GM12878 (cell line): ENCODE data around the gene GRIN2C. TPM values are rescaled to one million over a fixed set of nuclear protein-coding genes. Genes with fewer than 3 reads are reported as not detected.

ENCODE experiments used
- ATAC-seq: fragments of 200-7000 bp; cut with Tn5 transposase; 3 replicates; pipeline ENCODE4 v1.9.1; 2020; ENCODE audit warnings: mild to moderate bottlenecking, moderate library complexity
- BruUV-seq: library from RNA; stranded (reverse); fragments of 400-500 nt; replicated peaks from 2 replicates; lab custom pipeline; 2021; lab: Mats Ljungman, UMichigan
- CTCF ChIA-PET: fragments of 300-600 bp; sonication (Branson Sonifier 250); formaldehyde crosslinking; extraction: SDS; loops from one replicate; lab custom pipeline; 2021; ENCODE audit warnings: inconsistent platforms; lab: Yijun Ruan, JAX
- POLR2A ChIA-PET: fragments of 350-600 bp; formaldehyde crosslinking; extraction: SDS; loops from one replicate; lab custom pipeline; 2021; ENCODE audit warnings: inconsistent platforms; lab: Charles Lee
- RAD21 ChIA-PET: fragments of 300-600 bp; sonication (Branson Sonifier 250); formaldehyde crosslinking; loops from one replicate; lab custom pipeline; 2023; ENCODE audit warnings: antibody characterized with exemption; ENCODE audit not compliant: unreplicated experiment; lab: Charles Lee
- SMC1A ChIA-PET: fragments of 300-600 bp; sonication (Branson Sonifier 250); formaldehyde crosslinking; loops from one replicate; lab custom pipeline; 2023; ENCODE audit not compliant: unreplicated experiment, uncharacterized antibody; lab: Charles Lee
- DNase-seq: peaks from one replicate; pipeline ENCODE4 v3.0.0-alpha.2; 2011; ENCODE audit warnings: low read depth, low spot score
- FAIRE-seq: peaks from 3 replicates; lab custom pipeline; 2011; peaks lifted over from hg19 to GRCh38; lab: Jason Lieb, UNC
- H2AFZ ChIP-seq: 2 replicates; pipeline ENCODE4 v1.6.0; 2011; ENCODE audit warnings: low read depth, low read length, control low read depth; ENCODE audit not compliant: control insufficient read depth
- H3K27ac ChIP-seq: 2 replicates; pipeline ENCODE4 v1.5.1; 2011; ENCODE audit warnings: control low read depth; ENCODE audit not compliant: control insufficient read depth, insufficient read depth
- H3K27me3 ChIP-seq, 2 experiments: replicated peaks in 1 of 2; 2 replicates each; pipeline versions ENCODE4 v1.6.0 to v1.6.1; 2011; ENCODE audit warnings: low read length in 1 of 2; ENCODE audit not compliant: control insufficient read depth in 2 of 2, insufficient read depth in 2 of 2
- H3K36me3 ChIP-seq, 2 experiments: 2 replicates each; pipeline ENCODE4 v1.5.1; 2011; ENCODE audit warnings: low read length in 1 of 2; ENCODE audit not compliant: control insufficient read depth in 2 of 2, insufficient read depth in 2 of 2
- H3K4me1 ChIP-seq: 2 replicates; pipeline ENCODE4 v1.6.1; 2011; ENCODE audit warnings: mild to moderate bottlenecking, low read length, moderate library complexity, mixed read lengths; ENCODE audit not compliant: control insufficient read depth, insufficient read depth
- H3K4me2 ChIP-seq: 2 replicates; pipeline ENCODE4 v1.6.0; 2011; ENCODE audit warnings: control low read depth; ENCODE audit not compliant: control insufficient read depth, insufficient read depth
- H3K4me3 ChIP-seq: fragments of 200-600 bp; sonication (generic); 2 replicates; pipeline ENCODE4 v1.5.1; 2016
- H3K79me2 ChIP-seq: 2 replicates; pipeline ENCODE4 v1.6.0; 2011; ENCODE audit warnings: low read length; ENCODE audit not compliant: control insufficient read depth, insufficient read depth
- H3K9ac ChIP-seq: 2 replicates; pipeline ENCODE4 v1.8.0; 2011; ENCODE audit warnings: low read length, control low read depth, mixed read lengths; ENCODE audit not compliant: control insufficient read depth, insufficient read depth
- H3K9me3 ChIP-seq: replicated peaks from 3 replicates; pipeline ENCODE4 v1.5.1; 2011; ENCODE audit warnings: mild to moderate bottlenecking, low read length; ENCODE audit not compliant: control insufficient read depth, insufficient read depth
- H4K20me1 ChIP-seq: 2 replicates; pipeline ENCODE4 v1.6.0; 2011; ENCODE audit not compliant: control insufficient read depth, insufficient read depth
- ATF7 ChIP-seq: fragments of 450-650 bp; IDR thresholded peaks from 2 replicates; pipeline ENCODE4 v1.6.1; 2016; ENCODE audit warnings: low read depth, mild to moderate bottlenecking
- MLLT1 ChIP-seq: fragments of 450-650 bp; IDR thresholded peaks from 2 replicates; pipeline ENCODE4 v1.6.1; 2016; ENCODE audit warnings: mild to moderate bottlenecking
- NKRF ChIP-seq: fragments of 450-650 bp; conservative IDR thresholded peaks from 2 replicates; pipeline ENCODE4 v1.6.1; 2017; ENCODE audit warnings: mild to moderate bottlenecking, moderate library complexity
- PKNOX1 ChIP-seq: fragments of 450-650 bp; IDR thresholded peaks from 2 replicates; pipeline ENCODE4 v1.6.1; 2016; ENCODE audit warnings: mild to moderate bottlenecking
- RBBP5 ChIP-seq: fragments of 200-600 bp; sonication (generic); conservative IDR thresholded peaks from 2 replicates; pipeline ENCODE4 v1.6.1; 2016
- RELA ChIP-seq: fragments of 450-650 bp; IDR thresholded peaks from 2 replicates; pipeline ENCODE4 v1.8.0; 2014; ENCODE audit warnings: borderline replicate concordance; ENCODE audit not compliant: partially characterized antibody
- SREBF2 ChIP-seq: IDR thresholded peaks from 2 replicates; pipeline ENCODE4 v1.6.1; 2012; ENCODE audit warnings: mild to moderate bottlenecking, low read length
- SUPT20H ChIP-seq: IDR thresholded peaks from 2 replicates; pipeline ENCODE4 v1.6.1; 2011; ENCODE audit warnings: low read depth, mild to moderate bottlenecking, low read length, moderate library complexity, borderline replicate concordance; ENCODE audit not compliant: control insufficient read depth
- TCF3 ChIP-seq: IDR thresholded peaks from 2 replicates; pipeline ENCODE4 v1.6.1; 2012; ENCODE audit warnings: low read depth, mild to moderate bottlenecking, low read length, borderline replicate concordance; ENCODE audit not compliant: insufficient read depth
- USF2 ChIP-seq: IDR thresholded peaks from 2 replicates; pipeline ENCODE4 v1.6.1; 2011; ENCODE audit warnings: low read depth, low read length, improper control_type of control experiment, borderline replicate concordance
- ZZZ3 ChIP-seq: IDR thresholded peaks from 2 replicates; pipeline ENCODE4 v1.6.1; 2011; ENCODE audit warnings: low read depth; ENCODE audit not compliant: control insufficient read depth, insufficient read length
- WGBS: methylation state at CpG from one replicate; pipeline ENCODE4 v1.1.6; 2016; ENCODE audit warnings: low lambda C conversion rate; ENCODE audit not compliant: insufficient replicate concordance, insufficient coverage; ENCODE audit errors: missing lambda C conversion rate; 5-methylcytosine and 5-hydroxymethylcytosine counted together
- in situ Hi-C: fragments of 300-500 bp; cut with MboI; formaldehyde crosslinking; loops from 9 replicates; pipeline ENCODE4 v1.14.3; 2018; ENCODE audit warnings: mixed read lengths
- intact Hi-C: fragments of 100-400 bp; cut with micrococcal nuclease; formaldehyde crosslinking; loops from one replicate; pipeline ENCODE4 v1.14.2; 2022; ENCODE audit not compliant: unreplicated experiment
- polyA plus RNA-seq, 11 experiments: library from polyadenylated mRNA; depleted of rRNA in 4 of 11; unstranded in 6 of 11; stranded (reverse) in 5 of 11; fragments of >200 nt; fragmentation: Nextera tagmentation in 4 of 11; fragmentation: Illumina TruSeq in 1 of 11; extraction: Ambion mirVana in 4 of 11; extraction: Trizol in 1 of 11; gene quantifications; 1 replicate in 1 of 11; 2 replicates in 10 of 11; pipeline versions ENCODE4 v1.2.1 to v1.2.3, GENCODE V29; 2011 to 2016; ENCODE audit warnings: inconsistent platforms in 2 of 11, missing spikeins in 2 of 11, low read depth in 1 of 11
- total RNA-seq, 4 experiments: library from RNA; depleted of rRNA in 3 of 4; stranded (reverse); fragments of >200 nt in 3 of 4; fragmentation: Illumina TruSeq in 1 of 4; extraction: Trizol in 1 of 4; gene quantifications; 2 replicates each; pipeline versions ENCODE4 v1.2.1 to v1.2.3, GENCODE V29; 2013 to 2021

GRIN2C gene
- total and polyA plus RNA-seq, 10 of the 15 experiments (the other 5 are each of a cell fraction or from before 2014, with no cell fraction given): 0.01 to 0.20 (median 0.11) TPM; not detected in 2

- TF ChIP-seq NKRF (no peak), RELA (peak; percentile 35), SUPT20H (no peak), TCF3 (no peak), PKNOX1 (no peak)
Measured at GRCh38 chr17:74864866-74865395, 5.2 kb upstream of the GRIN2C start (continued).

- FAIRE-seq: no peak
- RAD21 ChIA-PET: interaction anchor here (1.2 to 4.9 kb wide), 2 partner anchors 73 to 97 kb away, joined by 3 to 15 read pairs; no protein-coding TSS in a partner anchor
- H3K9ac ChIP-seq: no peak overlapping the region
- WGBS: 88% methylated on average over 15 of the region's 15 CpGs
- SMC1A ChIA-PET: interaction anchor here (1.1 to 1.9 kb wide), 2 partner anchors 9 to 119 kb away, joined by 3 to 13 read pairs; partner anchors contain the start of gene FDXR
- no peak for ATAC-seq
- in situ Hi-C loops: no loop called here
- POLR2A ChIA-PET: interaction anchor here (0.6 to 1.6 kb wide), 2 partner anchors 119 to 542 kb away, joined by 3 to 5 read pairs; no protein-coding TSS in a partner anchor
- H3K27me3 ChIP-seq: peaks cover 5 to 8% of the 10 kb centered on the region in 2 experiments
- H3K4me3 ChIP-seq: no peak overlapping the region
- no peaks in the 10 kb centered on the region for H3K9me3 ChIP-seq
- H3K4me1 ChIP-seq: peaks cover 4% of the 10 kb centered on the region; the same call in 1 of the 2 replicates
- no peak overlapping the region for H2AFZ ChIP-seq
- no peaks in the 10 kb centered on the region; a peak in 3 of 4 replicates for H3K36me3 ChIP-seq
- DNase-seq: no peak
- H3K4me2 ChIP-seq: no peak overlapping the region
- BruUV-seq: no TSS peak
- H3K27ac ChIP-seq: no peak overlapping the region
- CTCF ChIA-PET: interaction anchor here (1.0 to 10.2 kb wide), 13 partner anchors 9 to 223 kb away, joined by 3 to 98 read pairs (median 13); partner anchors contain the start of genes FDXR and RAB37
- no peaks in the 10 kb centered on the region for H4K20me1 ChIP-seq
- no peaks in the 10 kb centered on the region for H3K79me2 ChIP-seq
- intact Hi-C loops: loop anchor here (2.0 kb wide), 1 partner anchor 208 kb away; no protein-coding TSS in a partner anchor
- no peak for TF ChIP-seq ATF7
- TF ChIP-seq ZZZ3: no peak
- no peak for TF ChIP-seq USF2
- TF ChIP-seq MLLT1: no peak
- TF ChIP-seq RBBP5: no peak
- TF ChIP-seq SREBF2: no peak
Measured at GRCh38 chr17:74864297-74864865, 4.7 kb upstream of the GRIN2C start.
